Liver (tissue), 3 donors: ENCODE data around the gene AVEN.

Experiments used
- CTCF ChIP-seq: fragments of 150-350 bp; IDR thresholded peaks from 2 replicates; pipeline ENCODE4 v1.5.1; 2017; ENCODE audit warnings: improper control_type of control experiment, low read depth, low read length; ENCODE audit not compliant: missing input control
- GABPA ChIP-seq, 2 donors: IDR thresholded peaks in 1 of 2; conservative IDR thresholded peaks in 1 of 2; 2 replicates each; pipeline ENCODE4 v1.6.1; 2016; ENCODE audit warnings: antibody characterized with exemption in 2 of 2, mild to moderate bottlenecking in 1 of 2, moderate library complexity in 1 of 2
- RAD21 ChIP-seq, 2 donors: IDR thresholded peaks; 2 replicates each; pipeline ENCODE4 v1.6.1; 2016; ENCODE audit warnings: antibody characterized with exemption in 2 of 2, mild to moderate bottlenecking in 2 of 2
- SP1 ChIP-seq: IDR thresholded peaks from 2 replicates; pipeline ENCODE4 v1.6.1; 2018; ENCODE audit warnings: antibody characterized with exemption, mild to moderate bottlenecking
- TAF1 ChIP-seq: conservative IDR thresholded peaks from 2 replicates; pipeline ENCODE4 v1.6.1; 2016; ENCODE audit warnings: antibody characterized with exemption, mild to moderate bottlenecking
- YY1 ChIP-seq: IDR thresholded peaks from 2 replicates; pipeline ENCODE4 v1.6.1; 2016; ENCODE audit warnings: antibody characterized with exemption, mild to moderate bottlenecking
- TF ChIP-seq, protein P1 (sequence below): IDR thresholded peaks from 2 replicates; pipeline ENCODE4 v1.6.1; 2016; ENCODE audit warnings: antibody characterized with exemption, mild to moderate bottlenecking
- donor health status: healthy.
- donor health status: healthy.

DNA sequence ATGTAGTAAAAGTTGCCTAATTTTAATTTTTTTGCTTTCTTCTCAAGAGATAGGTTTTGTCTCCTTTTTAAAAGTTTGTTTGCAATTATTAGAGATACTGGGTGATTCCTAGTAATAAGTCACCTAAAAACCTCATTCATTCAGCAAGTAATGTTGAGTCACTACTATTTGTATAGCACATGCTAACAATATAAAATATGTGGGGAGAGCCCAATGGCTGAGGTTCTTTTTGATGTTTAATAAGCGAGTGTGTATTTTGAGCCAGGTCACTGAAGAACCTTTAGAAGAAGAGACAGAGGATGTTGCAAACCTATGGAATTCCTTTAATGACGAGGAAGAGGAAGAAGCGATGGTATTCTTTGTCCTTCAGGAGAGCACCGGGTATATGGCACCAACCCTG is 194.4 kb downstream of the AVEN start:
- TF ChIP-seq CTCF (no peak), SP1 (no peak), TAF1 (no peak), RAD21 (IDR thresholded peaks at IDR 0.05) (no peak), YY1 (no peak), GABPA (IDR thresholded peaks at IDR 0.05 in 1 of 2, conservative IDR thresholded peaks at IDR 0.05 in 1 of 2) (no peak)
- TF ChIP-seq, protein P1, sequence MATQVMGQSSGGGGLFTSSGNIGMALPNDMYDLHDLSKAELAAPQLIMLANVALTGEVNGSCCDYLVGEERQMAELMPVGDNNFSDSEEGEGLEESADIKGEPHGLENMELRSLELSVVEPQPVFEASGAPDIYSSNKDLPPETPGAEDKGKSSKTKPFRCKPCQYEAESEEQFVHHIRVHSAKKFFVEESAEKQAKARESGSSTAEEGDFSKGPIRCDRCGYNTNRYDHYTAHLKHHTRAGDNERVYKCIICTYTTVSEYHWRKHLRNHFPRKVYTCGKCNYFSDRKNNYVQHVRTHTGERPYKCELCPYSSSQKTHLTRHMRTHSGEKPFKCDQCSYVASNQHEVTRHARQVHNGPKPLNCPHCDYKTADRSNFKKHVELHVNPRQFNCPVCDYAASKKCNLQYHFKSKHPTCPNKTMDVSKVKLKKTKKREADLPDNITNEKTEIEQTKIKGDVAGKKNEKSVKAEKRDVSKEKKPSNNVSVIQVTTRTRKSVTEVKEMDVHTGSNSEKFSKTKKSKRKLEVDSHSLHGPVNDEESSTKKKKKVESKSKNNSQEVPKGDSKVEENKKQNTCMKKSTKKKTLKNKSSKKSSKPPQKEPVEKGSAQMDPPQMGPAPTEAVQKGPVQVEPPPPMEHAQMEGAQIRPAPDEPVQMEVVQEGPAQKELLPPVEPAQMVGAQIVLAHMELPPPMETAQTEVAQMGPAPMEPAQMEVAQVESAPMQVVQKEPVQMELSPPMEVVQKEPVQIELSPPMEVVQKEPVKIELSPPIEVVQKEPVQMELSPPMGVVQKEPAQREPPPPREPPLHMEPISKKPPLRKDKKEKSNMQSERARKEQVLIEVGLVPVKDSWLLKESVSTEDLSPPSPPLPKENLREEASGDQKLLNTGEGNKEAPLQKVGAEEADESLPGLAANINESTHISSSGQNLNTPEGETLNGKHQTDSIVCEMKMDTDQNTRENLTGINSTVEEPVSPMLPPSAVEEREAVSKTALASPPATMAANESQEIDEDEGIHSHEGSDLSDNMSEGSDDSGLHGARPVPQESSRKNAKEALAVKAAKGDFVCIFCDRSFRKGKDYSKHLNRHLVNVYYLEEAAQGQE, result no peak
